Astrocyte (in vitro differentiated cells and primary cell): ENCODE measurements around the gene SORT1.

Source experiments
- CTCF ChIP-seq: IDR thresholded peaks from 2 replicates; pipeline ENCODE4 v1.5.1; 2011; ENCODE audit warnings: low read depth, mild to moderate bottlenecking, inconsistent platforms, low read length, moderate library complexity; ENCODE audit not compliant: insufficient read depth
- EZH2 ChIP-seq: IDR thresholded peaks from 2 replicates; pipeline ENCODE4 v1.6.1; 2012; ENCODE audit warnings: mild to moderate bottlenecking, low read length, inconsistent platforms; ENCODE audit not compliant: insufficient read depth

DNA sequence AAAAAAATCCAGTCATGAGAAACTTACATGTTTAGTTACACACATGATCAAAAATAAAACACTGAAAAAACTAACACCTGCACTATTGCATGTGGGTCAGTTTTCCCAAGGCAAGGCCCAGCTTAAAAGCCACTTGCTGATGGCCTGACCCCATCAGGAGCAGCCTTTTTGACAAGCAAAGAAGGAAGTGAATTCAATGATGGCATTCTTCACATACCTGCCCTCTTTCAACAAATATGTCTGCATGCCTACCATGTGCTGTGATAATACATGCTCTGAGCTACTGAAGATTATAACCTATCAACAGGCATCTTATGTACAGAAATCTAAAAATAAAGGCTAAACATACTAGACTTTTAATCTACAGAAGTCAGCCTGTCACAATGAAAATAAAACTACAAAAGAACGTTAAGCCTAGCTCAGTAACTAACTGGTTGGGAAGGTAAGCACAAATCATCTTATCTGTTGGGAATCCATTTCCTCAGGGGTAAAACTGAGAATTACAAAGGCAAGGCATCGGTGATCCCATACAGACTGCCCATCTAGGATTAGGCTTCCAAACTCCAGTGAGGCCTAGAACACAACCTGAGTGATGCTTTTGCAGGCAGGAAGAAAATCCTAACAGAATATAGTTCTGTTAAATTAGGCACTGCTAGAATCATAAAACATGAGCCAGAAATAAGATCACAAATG is 14.5 kb downstream of the SORT1 start:
- TF ChIP-seq CTCF: no peak
- no peak for TF ChIP-seq EZH2
